NCI-H526 (cell line): Measurements from ENCODE around the gene TOX2.

Experiments used
- DNase-seq, 2 experiments: peaks; one replicate each; lab custom pipeline; 2025; lab: John Stamatoyannopoulos, UW

The TOX2 gene

GRCh38 chr20:43957392-43957791 is 42.7 kb downstream of the TOX2 start:
- DNase-seq = no peak

- DNase-seq = no peak
Observed at GRCh38 chr20:43958626-43959025, 44.0 kb downstream of the TOX2 start.

DNA sequence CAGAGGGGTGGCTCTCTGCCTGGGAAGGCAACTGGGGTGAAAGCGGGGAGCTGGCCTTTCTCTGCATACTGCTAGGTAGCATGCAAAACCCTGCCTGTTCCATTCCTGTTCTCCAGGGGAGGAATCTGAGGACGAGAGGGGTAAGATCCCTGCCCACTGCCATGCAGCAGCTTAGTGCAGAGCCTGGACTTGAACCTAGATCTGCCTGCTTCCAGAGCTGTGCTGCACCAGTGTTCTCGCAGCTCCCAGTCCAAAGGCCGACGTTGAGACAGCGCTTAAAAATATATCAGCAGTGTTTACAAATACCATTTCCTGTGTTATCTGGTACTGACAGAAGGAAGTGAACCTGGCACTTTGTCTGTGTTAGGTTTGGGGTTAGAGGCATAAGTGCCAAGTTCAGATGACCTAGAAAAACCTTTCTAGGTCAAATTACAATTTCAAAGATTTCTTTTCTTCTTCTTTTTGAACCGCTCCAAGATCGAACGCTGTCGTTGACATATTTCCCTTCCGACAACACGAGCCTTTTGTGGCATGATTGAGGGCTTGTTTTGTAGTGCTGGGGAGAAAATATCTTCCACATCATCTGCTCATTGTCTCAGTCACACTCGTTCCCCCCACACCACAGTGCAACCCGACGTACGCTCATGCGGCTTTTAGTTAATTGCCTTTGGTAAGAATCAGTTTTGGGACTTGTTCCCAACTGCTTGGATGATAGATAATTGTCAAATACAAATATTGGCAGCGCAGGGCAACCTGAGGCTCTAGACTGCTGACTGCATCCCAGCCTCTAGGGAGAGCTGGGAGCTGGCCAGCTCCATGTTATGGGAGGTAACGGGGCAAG is 44.6 kb downstream of the TOX2 start:
- no peak for DNase-seq

GRCh38 chr20:43959920-43960227 is 45.2 kb downstream of the TOX2 start:
- no peak for DNase-seq

GRCh38 chr20:43960231-43960630 is 45.6 kb downstream of the TOX2 start:
- DNase-seq = no peak

- no peak for DNase-seq
Observed at GRCh38 chr20:43961116-43961515, 46.5 kb downstream of the TOX2 start.

DNA sequence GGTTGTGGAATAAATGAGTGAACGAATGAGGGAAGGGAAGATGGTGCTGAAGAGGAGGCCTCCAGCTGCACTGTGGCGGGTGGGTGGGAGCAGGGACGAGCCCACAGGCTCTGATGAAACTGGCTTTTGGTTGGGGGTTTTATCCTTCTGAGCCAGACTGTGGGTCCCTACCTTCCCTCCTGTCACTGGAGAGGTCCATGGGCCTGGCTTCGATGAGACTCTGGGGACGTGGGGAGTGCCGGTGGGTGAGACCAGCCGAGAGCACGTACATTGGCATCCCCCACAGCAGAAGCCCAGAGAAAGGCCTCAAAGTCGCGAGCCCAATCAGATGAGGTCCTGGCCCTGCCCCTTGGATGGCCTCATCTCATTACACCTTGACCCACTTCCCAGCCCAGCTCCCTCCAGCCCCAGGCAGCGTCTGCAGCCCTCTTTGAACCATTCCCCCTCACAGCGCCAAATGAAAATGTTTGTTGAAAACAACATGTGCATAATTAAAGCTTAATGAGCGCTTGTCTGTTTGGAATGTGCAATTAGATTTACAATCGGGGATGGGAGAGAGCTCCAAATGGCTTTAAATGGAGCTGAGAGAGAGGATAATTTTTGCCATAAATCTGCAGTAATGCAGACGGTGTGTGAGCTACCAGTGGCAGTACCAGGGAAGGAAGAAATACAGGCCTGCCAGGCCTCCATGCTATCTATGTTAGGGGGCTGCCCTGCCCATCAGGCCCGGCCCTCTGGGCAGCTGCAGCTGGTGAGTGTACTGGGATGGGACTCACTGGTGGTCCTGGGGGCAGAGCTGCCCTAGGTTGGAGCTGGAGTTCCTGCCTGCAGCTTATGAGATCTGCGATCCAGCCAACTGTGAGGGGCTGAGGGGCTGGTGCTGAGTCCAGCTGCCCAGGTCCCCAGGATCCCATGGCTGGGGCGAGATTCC is 47.2 kb downstream of the TOX2 start:
- no peak for DNase-seq

- DNase-seq = no peak
Observed at GRCh38 chr20:43962530-43962929, 47.9 kb downstream of the TOX2 start.

DNA sequence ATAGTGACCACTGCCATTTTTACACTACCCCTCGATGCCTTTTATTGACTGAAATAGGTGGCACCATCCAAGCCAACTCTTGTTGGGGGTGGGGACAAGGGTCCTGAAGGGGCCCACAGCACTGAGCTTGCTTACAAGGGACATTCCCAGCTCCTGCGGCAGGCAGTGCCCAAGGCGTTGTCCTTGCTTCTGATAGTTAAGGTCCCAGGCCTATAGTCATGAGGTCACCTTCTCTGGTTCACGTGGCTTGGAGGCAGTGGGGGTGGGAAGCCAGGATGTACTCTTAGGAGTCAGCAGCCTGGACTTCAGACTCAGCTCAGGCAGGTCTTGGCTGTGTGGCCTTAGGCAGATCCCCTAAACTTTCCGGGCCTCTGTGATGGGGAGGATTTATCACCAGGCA is 48.6 kb downstream of the TOX2 start:
- DNase-seq = no peak

DNA sequence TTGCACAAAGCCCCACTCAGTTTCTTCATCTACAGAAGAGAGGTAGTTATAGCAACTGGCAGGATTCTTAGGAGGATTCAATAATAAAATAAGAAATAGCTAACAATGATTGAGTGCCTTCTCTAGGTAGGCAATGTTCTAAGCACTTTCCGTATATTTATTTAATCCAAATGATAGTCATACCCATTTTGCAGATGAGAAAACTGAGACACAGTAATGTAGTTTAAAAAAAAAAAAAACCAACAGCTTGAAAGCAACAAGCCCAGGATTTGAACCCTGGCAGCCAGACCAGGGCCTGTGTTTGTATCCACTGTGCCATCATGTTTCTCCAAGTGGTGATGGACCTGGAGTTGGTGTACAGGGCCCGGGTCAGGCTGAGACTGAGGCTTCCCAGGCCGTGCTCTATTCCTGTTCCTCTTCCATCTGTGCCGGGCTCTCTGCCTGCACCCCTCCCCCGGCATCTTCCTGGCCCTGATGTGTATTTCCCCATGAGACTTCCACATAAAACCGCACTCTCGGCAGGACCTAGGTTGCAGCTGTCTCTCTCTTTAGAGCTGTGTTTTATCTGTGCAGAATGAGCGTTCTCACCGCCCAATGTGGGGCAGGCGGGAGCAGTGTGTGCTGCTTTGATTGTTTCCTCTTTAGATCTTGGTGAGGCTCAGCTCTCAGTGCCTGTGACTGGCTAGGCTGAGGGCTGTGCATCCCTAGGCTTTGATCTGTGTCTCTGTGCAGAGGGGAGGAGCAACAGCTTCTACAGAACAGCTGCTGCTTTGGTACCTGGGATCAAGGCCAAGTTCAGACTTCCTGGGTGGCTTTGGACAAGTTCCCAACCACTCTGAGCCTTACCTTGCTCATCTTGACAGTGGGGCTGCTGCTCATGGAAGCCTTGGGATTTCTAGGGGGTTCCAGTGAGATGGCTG is 49.5 kb downstream of the TOX2 start:
- DNase-seq = no peak

DNA sequence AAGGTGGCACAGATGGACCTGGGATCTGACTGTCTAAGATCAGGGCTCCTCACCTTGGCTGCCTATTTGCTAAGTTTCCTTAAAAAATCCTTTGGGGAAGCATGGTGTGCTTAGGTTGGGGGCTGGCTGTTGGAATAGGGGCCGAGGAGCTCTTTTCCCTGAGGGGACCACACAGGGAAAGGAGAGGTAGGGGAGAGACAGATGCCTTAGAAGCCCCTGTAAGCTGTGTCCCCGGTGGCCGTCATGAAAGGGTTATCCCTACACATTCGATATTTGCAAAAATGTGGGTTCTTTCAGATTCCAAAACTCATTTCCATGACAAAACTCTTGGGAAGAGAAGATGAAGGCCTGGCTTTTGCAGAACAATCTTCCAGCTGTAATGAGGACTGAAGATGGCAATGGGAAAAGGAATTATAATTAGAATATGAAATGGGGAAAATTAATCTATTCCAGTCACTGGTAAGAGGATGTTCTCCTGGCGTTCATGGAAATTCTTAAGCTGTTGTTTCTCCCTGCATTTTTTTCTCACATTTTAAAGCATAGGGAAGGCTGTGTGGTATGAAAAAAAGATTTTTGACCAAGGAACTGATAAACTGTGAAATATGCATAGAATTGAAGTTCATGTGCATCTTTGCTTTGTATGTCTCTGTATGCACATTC is 53.8 kb downstream of the TOX2 start:
- no peak for DNase-seq

DNA sequence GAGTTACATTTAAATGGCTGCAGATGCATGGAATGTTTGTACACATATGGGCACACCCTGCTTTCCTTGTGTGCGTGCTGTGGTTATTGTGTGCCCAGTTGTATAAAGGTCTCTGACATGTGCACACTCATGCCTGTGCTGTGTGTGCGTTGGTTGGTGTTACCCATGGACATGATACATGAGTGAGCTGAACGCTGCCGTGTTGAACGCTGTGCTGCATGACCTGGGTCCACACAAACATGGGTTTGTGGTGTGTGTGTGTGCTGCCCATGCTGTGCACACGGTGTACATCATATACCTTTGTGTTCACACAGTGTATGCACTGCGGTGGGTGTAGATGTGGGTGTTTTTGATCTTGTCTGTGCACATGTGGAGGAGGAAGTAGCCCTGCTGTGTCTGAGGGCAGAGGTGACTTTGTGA is 54.4 kb downstream of the TOX2 start:
- DNase-seq = no peak

DNA sequence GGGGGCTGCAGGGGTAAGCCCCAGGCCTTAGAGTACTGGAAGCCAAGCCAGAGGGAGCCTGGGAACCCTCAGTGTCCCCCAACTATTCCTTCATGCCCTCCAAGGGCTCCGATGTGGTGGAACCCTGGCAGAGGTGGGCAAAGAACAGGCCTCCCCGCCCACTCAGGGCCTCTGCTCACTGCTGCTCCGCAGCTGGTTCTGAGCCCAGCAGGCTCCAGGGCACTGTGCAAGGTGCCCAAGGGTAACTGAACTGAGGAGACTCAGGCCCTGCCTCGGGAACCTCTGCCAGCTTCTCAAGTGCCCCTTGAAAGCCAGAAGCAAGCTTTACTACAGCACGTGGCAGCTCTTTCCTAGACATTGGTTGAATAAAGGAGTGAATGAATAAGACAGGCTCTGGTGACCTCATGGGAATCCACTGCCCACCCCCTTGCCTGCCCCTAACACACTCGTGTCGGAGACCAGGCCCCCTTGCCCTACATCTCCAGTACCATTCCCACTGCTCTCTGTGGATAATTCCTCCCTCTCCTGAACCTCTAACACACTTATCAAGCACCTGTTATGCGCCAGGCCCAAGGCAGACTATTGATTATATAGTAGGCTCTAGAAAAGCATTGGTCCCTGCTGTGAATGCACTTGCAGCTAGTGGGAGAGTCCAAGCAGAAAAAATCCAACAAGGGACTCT is 55.0 kb downstream of the TOX2 start:
- no peak for DNase-seq

DNA sequence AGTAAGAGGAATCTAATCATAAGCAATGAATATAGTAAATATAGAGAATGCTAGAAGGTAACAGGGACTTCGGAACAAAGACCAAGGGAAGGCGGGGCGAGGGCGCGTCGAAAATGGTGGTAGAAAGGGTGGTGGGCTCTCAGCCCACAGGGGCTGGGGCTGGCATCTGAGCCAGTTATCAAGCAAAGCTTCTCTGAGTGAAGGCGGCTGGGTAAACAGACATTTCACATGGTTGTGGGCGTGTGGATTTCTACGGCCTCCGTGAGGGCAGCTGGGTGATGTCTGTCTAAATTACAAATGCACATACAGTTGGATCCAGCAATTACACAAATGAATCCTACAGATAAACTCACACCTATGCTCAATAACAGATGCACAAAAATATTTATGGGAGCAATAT is 56.6 kb downstream of the TOX2 start:
- DNase-seq = no peak

GRCh38 chr20:43972051-43972450 is 57.4 kb downstream of the TOX2 start:
- DNase-seq = no peak

DNA sequence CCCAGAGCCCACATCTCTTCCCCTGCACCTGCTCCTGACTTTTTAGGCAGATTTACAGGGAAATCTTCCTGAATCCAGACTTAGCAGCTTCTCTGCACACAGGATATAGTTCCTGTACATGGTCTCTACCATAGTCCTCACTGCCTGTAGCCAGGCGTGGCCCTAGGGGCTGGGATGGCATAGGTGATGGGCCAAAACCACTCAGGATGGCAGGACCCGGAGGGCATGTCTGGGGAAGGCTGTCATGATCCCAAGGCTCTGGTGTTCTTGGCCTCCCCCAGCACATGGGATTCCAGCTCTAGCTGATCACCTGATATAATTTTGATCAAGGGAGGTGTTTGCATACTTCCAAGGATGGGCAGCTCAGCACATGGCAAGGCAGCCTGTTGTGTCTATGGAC is 58.0 kb downstream of the TOX2 start:
- no peak for DNase-seq

GRCh38 chr20:43973231-43973630 is 58.6 kb downstream of the TOX2 start:
- no peak for DNase-seq

GRCh38 chr20:43973671-43974450 is 59.2 kb downstream of the TOX2 start:
- DNase-seq = no peak

DNA sequence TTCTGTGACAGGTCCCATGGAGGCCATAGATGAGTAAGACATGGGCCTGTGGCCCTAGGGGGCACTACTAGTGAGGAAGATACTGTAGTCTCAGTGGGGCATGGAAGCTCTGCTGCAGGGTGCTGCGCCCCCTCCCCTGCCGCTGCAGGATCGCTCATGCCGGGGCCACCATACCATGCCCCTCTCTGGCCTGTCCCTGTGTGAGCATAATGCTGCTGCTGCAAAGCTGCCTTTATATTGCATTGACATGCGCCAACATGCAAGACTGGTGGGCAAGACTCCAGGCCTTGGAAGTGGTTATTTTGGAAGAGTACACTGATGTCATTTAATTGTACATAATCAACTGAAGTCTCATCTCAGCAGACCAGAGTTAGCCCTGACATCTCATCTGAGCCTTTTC is 60.0 kb downstream of the TOX2 start:
- no peak for DNase-seq

DNA sequence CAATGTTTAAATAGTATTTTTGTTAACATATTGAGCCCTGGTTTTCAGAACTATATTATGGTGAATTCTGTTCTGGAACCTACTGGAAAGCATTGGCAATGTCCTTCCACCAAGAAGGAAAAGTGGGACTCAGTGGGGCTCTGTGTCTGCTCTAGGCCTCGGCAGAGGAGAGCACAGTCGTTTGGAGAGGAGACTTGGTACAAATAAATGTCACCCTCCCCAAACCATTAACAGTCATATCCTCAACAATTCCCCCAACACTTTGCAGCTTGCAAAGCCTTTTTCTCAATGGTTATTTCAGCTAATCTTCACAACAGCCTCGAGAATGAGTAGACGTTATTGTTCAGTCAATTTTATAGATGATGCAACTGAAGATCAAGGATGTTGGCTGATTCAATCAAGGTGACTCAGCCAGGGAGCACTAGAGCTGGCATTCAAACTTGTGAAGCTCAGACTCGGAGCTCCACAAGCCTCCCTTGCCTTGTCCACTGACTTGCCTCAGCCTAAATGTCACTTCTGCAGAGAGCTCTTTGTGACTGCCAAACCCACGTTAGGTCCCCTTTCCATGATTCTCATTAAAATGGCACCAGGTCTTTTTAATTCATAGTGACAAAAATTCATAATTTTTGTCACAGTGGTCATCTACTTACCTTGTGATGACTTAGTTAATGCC is 60.6 kb downstream of the TOX2 start:
- DNase-seq = no peak
